Activated T-cell treated with anti-CD3 and anti-CD28 coated beads for 4 hours (primary cell): ENCODE data around the gene GBF1.

ENCODE experiments used
- DNase-seq: peaks from one replicate; pipeline ENCODE4 v3.0.0-alpha.2; 2020

The GBF1 gene

DNA sequence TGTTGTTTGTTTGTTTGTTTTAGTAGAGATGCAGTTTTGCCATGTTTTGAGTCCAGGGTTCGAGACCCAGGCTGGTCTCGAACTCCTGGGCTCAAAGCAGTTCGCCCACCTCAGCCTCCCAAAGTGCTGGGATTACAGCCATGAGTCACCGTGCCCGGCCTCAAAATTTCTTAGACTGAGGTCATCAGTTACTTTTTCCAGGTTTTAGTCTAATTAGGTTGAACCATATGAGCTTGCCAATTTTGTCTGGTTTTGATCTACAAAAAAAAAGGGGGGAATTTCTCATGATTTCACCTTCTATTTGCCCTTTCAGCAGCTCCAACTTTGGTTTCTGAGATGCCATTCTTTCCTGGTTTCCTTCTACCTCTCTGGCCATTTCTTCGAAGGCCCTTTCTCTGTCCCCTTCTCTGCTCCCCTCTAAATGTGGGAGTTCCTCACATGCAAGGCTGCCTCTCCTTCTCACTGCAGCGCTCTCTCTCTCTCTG, 181.5 kb downstream of the GBF1 start:
- DNase-seq = no peak

DNA sequence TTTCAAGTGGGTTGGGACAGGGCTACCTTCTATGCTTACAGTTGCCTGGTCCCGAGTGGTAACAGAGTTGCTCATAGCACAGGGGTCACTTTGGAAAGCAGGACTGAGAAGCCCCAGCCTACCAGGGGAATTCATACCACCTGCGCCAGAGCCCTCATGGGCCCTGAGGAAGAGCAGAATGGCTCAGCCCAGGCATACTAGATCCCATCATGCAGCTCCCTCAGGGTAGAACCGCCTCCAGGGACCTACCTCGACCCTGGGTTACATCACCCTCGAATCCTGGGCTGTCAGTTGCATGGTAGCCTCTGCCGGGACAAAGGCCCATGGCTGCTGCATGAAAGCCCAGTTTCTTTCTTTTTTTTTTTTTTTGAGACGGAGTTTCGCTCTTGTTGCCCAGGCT, 184.1 kb downstream of the GBF1 start:
- no peak for DNase-seq

DNA sequence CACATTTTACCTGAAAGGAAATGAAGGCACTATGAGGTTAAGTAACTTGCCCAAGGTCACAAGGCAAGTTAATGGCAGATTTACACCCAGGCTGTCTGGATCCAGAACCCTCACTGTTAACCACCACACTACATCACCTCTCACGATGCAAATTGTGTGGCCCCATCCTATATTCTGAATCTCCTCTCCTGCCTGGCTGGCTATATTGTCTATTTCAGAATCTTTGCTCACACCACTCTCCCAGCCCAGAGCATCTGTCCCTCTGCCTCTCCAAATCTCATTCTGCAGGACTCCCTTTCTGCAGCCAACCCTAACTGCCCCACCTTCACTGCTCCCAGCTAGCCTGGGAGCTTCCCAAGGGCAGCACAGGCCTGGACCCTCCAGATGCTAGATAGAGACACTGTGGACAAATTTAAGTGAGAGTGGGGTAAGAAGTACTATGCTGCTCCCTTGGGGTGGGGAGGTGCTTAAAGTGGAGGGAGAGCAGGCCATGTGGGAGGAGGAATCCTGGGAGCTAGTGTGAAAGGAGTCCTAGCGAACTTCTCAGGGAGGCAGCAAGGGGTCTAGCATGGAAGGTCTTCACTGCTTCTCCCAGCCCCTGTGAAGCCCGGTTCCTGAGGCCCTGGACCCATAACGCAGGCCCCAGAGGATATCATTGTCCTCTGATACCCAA, 186.3 kb downstream of the GBF1 start:
- no peak for DNase-seq
